Natural killer cell treated with Interleukin-12 subunit alpha and Interleukin-12 subunit beta and Interleukin-15 and Interleukin-18, amount 100 ng/mL, for 72 hours (primary cell): Measurements from ENCODE around the gene BTF3. TPM values are rescaled to one million over a fixed set of nuclear protein-coding genes. Genes with fewer than 3 reads are reported as not detected.

Experiments used
- ATAC-seq, 2 donors: fragments of 150-1000 bp; cut with Tn5 transposase in 1 of 2; sonication (Bioruptor Pico), chemical (Tn5 transposase) in 1 of 2; 2 replicates each; pipeline ENCODE4 v1.10.0; 2021
- DNase-seq: peaks from one replicate; pipeline ENCODE4 v3.0.0; 2022; ENCODE audit warnings: low spot score
- H3K27ac Mint-ChIP-seq, 2 donors: 1 replicate in 1 of 2; 2 replicates in 1 of 2; pipeline ENCODE4 v1.8.0; 2022; ENCODE audit warnings: mixed read lengths in 2 of 2, mild to moderate bottlenecking in 1 of 2, moderate library complexity in 1 of 2
- H3K27me3 Mint-ChIP-seq, 2 donors: 1 replicate in 1 of 2; 2 replicates in 1 of 2; pipeline ENCODE4 v1.8.0; 2022; ENCODE audit warnings: mixed read lengths in 2 of 2
- H3K36me3 Mint-ChIP-seq: one replicate; pipeline ENCODE4 v1.8.0; 2022; ENCODE audit warnings: mixed read lengths
- H3K4me1 Mint-ChIP-seq, 2 donors: 1 replicate in 1 of 2; 2 replicates in 1 of 2; pipeline ENCODE4 v1.8.0; 2022; ENCODE audit warnings: low read depth in 2 of 2, mixed read lengths in 2 of 2, mild to moderate bottlenecking in 1 of 2
- H3K4me3 Mint-ChIP-seq: one replicate; pipeline ENCODE4 v1.8.0; 2022; ENCODE audit warnings: mixed read lengths
- H3K9me3 Mint-ChIP-seq: 2 replicates; pipeline ENCODE4 v1.8.0; 2022; ENCODE audit warnings: mixed read lengths
- total RNA-seq, 2 donors: library from RNA; stranded (reverse); gene quantifications; one replicate each; pipeline ENCODE4 v1.2.3, GENCODE V29; 2022

Gene BTF3
- total RNA-seq, 2 donors from 2014 or later = 426 to 537 TPM

DNA sequence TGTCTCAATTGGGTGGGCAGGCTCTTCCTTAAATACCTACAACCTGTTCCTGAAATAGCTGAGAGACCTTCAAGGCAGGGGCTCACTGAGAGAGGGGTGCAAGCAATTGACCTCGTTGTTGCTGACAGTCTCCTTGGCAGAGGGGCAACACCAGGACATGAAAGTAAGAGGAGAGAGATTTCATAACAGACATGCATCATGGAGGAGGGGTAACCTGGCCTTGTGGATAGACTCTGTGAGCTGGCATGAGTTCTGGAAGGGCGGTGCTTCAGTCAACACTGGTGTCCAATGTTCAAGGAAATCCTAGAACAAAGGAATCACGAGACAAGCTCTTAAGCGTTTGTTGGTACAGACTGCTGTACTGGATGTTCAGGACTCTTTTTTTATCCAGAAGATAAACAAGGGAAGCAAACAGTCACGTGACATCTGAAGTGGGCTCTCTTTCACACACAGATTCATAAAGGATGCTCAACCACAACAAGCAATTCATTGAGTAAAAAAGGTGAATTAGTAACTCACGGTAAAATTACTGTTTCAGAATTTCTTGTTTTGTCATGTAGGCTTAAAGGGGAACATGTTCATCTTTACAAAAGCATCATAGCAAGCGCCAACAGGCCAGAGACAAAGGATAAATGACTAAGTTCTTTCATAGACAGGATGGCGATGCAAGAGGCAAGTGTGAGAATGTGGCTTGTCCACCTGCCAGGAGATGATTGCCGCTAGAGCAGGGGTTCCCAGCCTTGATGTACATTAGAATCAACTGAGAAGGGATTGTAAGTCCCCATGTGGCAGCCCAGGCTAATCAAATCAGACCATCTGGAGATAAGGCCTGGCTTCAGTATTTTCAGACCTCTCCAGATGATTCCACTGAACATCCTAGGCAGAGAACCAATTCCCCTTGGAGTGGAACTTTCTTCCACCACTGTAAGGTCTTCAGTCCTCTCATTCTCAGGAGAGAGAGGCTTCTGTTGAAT, 46.5 kb downstream of the BTF3 start:
- ATAC-seq (peak in 1 of 2 donors; percentile 45), DNase-seq (no peak)
- Mint-ChIP-seq H3K27me3 (peaks cover 21 to 22% of the 10 kb centered on the region in 2 donors), H3K27ac (no peak overlapping the region), H3K9me3 (no peaks in the 10 kb centered on the region), H3K36me3 (no peaks in the 10 kb centered on the region), H3K4me1 (no peaks in the 10 kb centered on the region), H3K4me3 (no peak overlapping the region)

DNA sequence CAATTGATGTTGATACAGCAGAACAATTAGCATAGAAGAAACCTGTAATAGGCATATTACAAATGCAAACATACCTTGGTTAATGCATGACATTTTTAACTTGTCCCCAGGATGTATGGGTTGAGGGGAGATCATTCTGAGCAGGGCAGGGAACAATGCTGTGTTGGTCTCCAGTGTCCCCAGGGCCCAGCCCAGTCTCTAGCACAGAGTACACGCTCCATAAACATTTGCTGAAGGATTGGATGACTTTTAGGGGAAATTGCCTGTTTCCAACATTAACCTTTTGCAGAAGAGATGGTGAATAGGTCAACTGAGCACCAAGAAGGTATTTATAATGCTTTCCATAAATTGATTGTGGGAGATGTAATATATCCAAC, 47.1 kb downstream of the BTF3 start:
- Mint-ChIP-seq H3K9me3 (no peaks in the 10 kb centered on the region), H3K27ac (no peak overlapping the region), H3K36me3 (no peaks in the 10 kb centered on the region), H3K4me3 (no peak overlapping the region), H3K27me3 (peaks cover 15 to 16% of the 10 kb centered on the region in 2 donors), H3K4me1 (no peaks in the 10 kb centered on the region)
- no peak for ATAC-seq
- no peak for DNase-seq

DNA sequence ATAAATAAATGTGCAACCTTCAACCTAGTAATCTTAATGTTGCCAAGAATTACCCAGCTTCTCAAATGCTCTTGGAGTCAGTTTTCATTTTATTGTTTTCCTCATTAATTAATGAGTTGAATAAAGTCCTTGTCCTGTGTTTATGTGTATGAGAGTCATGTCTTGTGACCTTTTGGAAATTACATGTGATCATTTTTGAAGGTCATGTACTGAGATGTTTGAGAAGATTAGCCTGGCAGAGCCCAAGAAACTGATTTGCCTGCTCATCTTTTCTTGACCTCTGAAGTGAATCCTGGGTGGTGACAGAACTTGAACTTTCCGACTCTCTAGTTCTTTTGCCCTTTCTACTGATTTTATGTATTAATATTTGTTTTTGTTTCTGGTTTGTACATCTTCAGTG, 51.8 kb downstream of the BTF3 start:
- H3K36me3 Mint-ChIP-seq = peaks cover 4% of the 10 kb centered on the region
- no peaks in the 10 kb centered on the region for H3K4me1 Mint-ChIP-seq
- no peak overlapping the region for H3K27ac Mint-ChIP-seq
- no peak for ATAC-seq
- peaks cover 0 to 4% of the 10 kb centered on the region in 2 donors for H3K27me3 Mint-ChIP-seq
- H3K9me3 Mint-ChIP-seq = no peaks in the 10 kb centered on the region
- H3K4me3 Mint-ChIP-seq = no peak overlapping the region
- DNase-seq = no peak

DNA sequence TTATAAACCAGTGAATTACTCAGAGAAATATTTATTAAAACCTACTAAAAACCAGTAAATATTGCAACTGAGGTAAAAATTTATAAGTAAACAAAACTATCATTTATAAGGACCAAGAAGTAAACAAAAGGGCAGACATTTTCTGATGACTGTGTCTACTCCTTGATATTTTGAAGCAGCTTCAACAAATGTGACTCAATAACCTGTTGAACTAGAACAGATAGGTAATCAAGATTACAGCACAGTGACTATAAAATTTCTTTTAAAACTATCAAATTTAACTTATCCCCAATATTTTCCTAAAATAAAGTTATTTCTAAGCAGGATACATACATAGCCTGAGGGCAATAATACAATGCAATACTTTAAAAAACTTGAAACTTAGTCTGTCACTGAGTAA, 54.4 kb downstream of the BTF3 start:
- Mint-ChIP-seq H3K36me3 (peaks cover 7% of the 10 kb centered on the region), H3K27ac (no peak overlapping the region)
- ATAC-seq = no peak

More for the DNA sequence above, 54.4 kb downstream of the BTF3 start:
- no peaks in the 10 kb centered on the region for H3K9me3 Mint-ChIP-seq
- H3K4me3 Mint-ChIP-seq = no peak overlapping the region
- DNase-seq = no peak
- no peaks in the 10 kb centered on the region for H3K27me3 Mint-ChIP-seq
- no peaks in the 10 kb centered on the region for H3K4me1 Mint-ChIP-seq

Other genes starting within 250 kb of the BTF3 start
- 1 to 10 TPM; 1.5 to 2.0 TPM for gene FOXD1, start 49.7 kb upstream of the BTF3 start, total RNA-seq
- gene ANKRA2, start 67.2 kb downstream of the BTF3 start, total RNA-seq = 10 to 100 TPM; 12.2 to 16.9 TPM
- gene UTP15, start 67.3 kb downstream of the BTF3 start, total RNA-seq = 10 to 100 TPM; 34.9 to 55.1 TPM
- under 1 TPM; 0.17 to 0.53 TPM for gene ARHGEF28, start 127.8 kb downstream of the BTF3 start, total RNA-seq